AG04450 (cell line): ENCODE results near the gene CCDC134. TPM values are rescaled to one million over a fixed set of nuclear protein-coding genes. Genes with fewer than 3 reads are reported as not detected.

Experiments
- CTCF ChIA-PET: fragments of 300-600, 350-600 bp; formaldehyde crosslinking; extraction: SDS; loops from one replicate; lab custom pipeline; 2022; ENCODE audit warnings: antibody characterized with exemption, inconsistent platforms; lab: Charles Lee
- POLR2A ChIA-PET: fragments of 350-600 bp; formaldehyde crosslinking; extraction: SDS; loops from one replicate; lab custom pipeline; 2021; ENCODE audit warnings: antibody characterized with exemption, inconsistent platforms; lab: Yijun Ruan, JAX
- DNase-seq: peaks from one replicate; pipeline ENCODE4 v3.0.0-alpha.2; 2011; ENCODE audit warnings: low read depth, low spot score
- H3K27ac ChIP-seq: one replicate; pipeline ENCODE4 v1.5.1; 2012; ENCODE audit warnings: low read depth, low read length, control low read depth
- H3K27me3 ChIP-seq: one replicate; pipeline ENCODE4 v1.6.0; 2012; ENCODE audit warnings: low read length; ENCODE audit not compliant: control insufficient read depth, insufficient read depth
- H3K4me3 ChIP-seq: 2 replicates; pipeline ENCODE4 v1.5.1; 2011; ENCODE audit warnings: mild to moderate bottlenecking, low read depth, low read length, control low read depth
- H3K9me3 ChIP-seq: 2 replicates; pipeline ENCODE4 v1.5.1; 2012; ENCODE audit warnings: low read length; ENCODE audit not compliant: control insufficient read depth, insufficient read depth
- polyA plus RNA-seq: library from polyadenylated mRNA; depleted of rRNA; stranded (reverse); fragments of >200 nt; gene quantifications from 2 replicates; pipeline ENCODE4 v1.2.3, GENCODE V29; 2011
- TF ChIP-seq, protein P1 (sequence below): IDR thresholded peaks from 2 replicates; pipeline ENCODE4 v1.5.1; 2011; ENCODE audit warnings: low read depth, low read length, control low read depth, inconsistent platforms

CCDC134 gene
- polyA plus RNA-seq, 1 experiment = 2.6 TPM

DNA sequence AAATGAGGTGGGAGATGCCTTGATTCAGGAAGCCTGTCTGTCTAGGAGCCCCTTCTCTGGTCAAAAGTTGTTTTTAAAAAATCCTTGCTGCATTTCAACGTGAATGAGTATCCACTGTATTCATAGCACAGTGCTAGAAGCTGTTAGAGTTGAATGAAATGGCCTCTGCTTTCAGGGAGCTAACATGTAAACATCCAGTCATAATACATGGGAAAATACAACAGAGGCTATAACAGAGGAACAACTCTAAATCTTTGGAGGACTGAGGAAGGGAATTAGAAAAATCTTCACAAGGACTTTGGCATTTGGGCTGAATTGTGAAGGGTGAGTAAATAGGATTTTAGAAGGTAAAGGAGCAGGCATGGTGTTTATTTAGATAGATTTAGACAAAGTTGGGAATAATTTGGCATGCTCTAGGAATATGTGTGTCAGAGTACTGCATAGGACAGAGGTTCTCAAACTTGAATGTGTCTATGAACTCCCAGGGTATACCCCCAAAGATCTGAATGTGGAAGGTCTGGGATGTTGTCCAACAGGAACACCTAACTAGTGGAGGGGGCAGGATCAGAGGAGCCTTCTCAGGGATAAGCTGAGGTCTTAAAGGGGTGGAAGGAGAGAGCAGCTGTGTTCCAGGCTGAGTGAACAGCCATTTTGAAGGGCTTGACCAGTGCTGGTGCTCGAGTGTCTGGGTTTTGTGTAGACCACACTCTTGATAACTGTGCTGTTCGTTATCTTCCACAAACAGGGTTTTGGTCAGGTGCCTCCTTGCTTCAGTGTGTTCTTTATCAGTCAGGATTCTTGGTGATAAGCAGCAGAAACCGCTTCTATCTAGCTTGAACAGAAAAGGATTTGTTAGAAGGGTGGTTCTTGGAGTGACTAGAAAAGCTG, 45.1 kb downstream of the CCDC134 start:
- DNase-seq = no peak
- TF ChIP-seq, protein P1, sequence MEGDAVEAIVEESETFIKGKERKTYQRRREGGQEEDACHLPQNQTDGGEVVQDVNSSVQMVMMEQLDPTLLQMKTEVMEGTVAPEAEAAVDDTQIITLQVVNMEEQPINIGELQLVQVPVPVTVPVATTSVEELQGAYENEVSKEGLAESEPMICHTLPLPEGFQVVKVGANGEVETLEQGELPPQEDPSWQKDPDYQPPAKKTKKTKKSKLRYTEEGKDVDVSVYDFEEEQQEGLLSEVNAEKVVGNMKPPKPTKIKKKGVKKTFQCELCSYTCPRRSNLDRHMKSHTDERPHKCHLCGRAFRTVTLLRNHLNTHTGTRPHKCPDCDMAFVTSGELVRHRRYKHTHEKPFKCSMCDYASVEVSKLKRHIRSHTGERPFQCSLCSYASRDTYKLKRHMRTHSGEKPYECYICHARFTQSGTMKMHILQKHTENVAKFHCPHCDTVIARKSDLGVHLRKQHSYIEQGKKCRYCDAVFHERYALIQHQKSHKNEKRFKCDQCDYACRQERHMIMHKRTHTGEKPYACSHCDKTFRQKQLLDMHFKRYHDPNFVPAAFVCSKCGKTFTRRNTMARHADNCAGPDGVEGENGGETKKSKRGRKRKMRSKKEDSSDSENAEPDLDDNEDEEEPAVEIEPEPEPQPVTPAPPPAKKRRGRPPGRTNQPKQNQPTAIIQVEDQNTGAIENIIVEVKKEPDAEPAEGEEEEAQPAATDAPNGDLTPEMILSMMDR = no peak
- CTCF ChIA-PET = no interaction called here
- POLR2A ChIA-PET = no interaction called here
- H3K27me3 ChIP-seq = no peaks in the 10 kb centered on the region
- no peaks in the 10 kb centered on the region for H3K9me3 ChIP-seq
- H3K27ac ChIP-seq = no peak overlapping the region
- no peak overlapping the region for H3K4me3 ChIP-seq

DNA sequence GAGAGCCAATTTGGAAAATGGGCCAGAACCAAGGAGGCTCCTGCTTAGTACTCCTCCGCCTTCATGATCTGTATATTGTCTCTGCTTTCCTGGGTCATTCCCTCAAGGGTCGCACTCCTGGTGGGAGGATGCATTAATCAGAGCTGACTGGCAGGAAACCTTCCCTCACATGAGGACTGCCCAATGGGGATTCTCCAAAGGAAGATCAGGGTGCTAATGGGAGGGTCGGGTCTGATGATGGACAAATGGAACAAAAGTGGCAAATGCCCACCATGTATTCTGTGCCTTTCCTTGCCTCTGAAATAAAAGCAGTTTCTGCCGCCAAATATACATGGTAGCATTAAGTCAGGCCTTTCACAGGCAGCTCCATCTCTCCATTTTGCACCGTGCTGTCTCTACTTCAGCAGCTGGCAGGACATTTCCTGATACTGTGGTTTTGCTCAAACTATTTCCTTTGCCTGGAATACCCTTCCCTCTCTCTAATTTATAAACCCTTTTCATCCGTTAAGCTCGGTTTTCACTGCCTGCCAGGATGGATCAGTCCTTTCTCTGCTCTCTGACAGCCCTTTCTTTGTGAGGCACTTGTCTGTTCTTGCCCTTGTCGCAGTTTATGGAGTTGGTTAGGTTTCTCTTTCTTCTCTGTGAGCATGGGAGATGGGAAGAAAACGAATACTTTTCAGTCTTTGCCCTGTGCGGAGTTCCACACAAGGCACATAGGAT, 45.9 kb downstream of the CCDC134 start:
- no peak for DNase-seq
- TF ChIP-seq, protein P1 = no peak
- Histone ChIP-seq H3K4me3 (no peak overlapping the region), H3K27ac (no peak overlapping the region), H3K27me3 (no peaks in the 10 kb centered on the region), H3K9me3 (no peaks in the 10 kb centered on the region)
- ChIA-PET CTCF (interaction anchor here (1.5 kb wide), 1 partner anchor 149 kb away, joined by 4 read pairs; no protein-coding TSS in a partner anchor), POLR2A (no interaction called here)

- TF ChIP-seq, protein P1 = no peak
- POLR2A ChIA-PET = no interaction called here
- Histone ChIP-seq H3K27me3 (no peaks in the 10 kb centered on the region), H3K9me3 (no peaks in the 10 kb centered on the region), H3K27ac (no peak overlapping the region), H3K4me3 (no peak overlapping the region)
- DNase-seq = no peak
- CTCF ChIA-PET = interaction anchor here (1.5 kb wide), 1 partner anchor 150 kb away, joined by 4 read pairs; no protein-coding TSS in a partner anchor
These were observed 46.8 kb downstream of the CCDC134 start for GRCh38 chr22:41847300-41847699.

DNA sequence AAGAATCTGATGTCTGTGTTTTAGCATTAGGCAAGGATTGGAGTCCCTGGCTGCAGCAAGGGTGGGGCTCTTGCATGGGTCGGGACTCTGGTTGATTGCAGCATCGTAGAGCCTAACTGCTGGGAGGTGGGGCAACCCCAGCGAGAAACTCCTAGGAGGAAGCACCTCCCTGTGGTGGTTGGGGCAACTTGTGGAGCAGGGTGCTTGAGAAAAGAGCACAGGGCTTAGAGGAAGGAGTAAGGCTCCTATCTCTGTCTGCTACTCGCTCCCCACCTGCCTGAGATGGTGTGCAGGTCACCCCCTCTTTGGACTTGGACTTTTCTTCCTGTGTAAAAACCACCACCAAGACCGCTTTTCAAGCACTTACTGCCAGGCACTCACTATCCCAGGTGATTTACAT, 48.0 kb downstream of the CCDC134 start:
- Histone ChIP-seq H3K4me3 (no peak overlapping the region), H3K27me3 (no peaks in the 10 kb centered on the region), H3K9me3 (no peaks in the 10 kb centered on the region), H3K27ac (no peak overlapping the region)
- CTCF ChIA-PET = no interaction called here
- POLR2A ChIA-PET = no interaction called here
- DNase-seq = no peak
- TF ChIP-seq, protein P1 = no peak
